K562 (cell line): ENCODE measurements around the gene XYLB. TPM values are rescaled to one million over a fixed set of nuclear protein-coding genes. Genes with fewer than 3 reads are reported as not detected.

Source experiments
- BCL6 ChIP-seq: fragments of 250-450 bp; sonication (Bioruptor Pico); IDR thresholded peaks from 2 replicates; pipeline ENCODE4 v1.4.0; 2020
- GATAD2A ChIP-seq: fragments of 450-650 bp; IDR thresholded peaks from 2 replicates; pipeline ENCODE4 v1.6.1; 2017
- HLTF ChIP-seq: fragments of 450-650 bp; IDR thresholded peaks from 2 replicates; pipeline ENCODE4 v1.6.1; 2016
- IFI16 ChIP-seq: fragments of 250-450 bp; sonication (Bioruptor Pico); IDR thresholded peaks from 2 replicates; pipeline ENCODE4 v2.1.2; 2022; ENCODE audit warnings: mild to moderate bottlenecking, inconsistent platforms
- LCOR ChIP-seq: sonication (generic); formaldehyde crosslinking; IDR thresholded peaks from 2 replicates; pipeline ENCODE4 v1.8.0; 2022; ENCODE audit warnings: mild to moderate bottlenecking, missing genetic modification reagents
- MEF2D ChIP-seq: conservative IDR thresholded peaks from 2 replicates; pipeline ENCODE4 v1.6.1; 2016; ENCODE audit warnings: low read depth, missing genetic modification characterization, missing compliant biosample characterization
- NFATC3 ChIP-seq: fragments of 450-650 bp; IDR thresholded peaks from 2 replicates; pipeline ENCODE4 v1.6.1; 2017; ENCODE audit warnings: mild to moderate bottlenecking
- POLR2B ChIP-seq: fragments of 450-650 bp; IDR thresholded peaks from 2 replicates; pipeline ENCODE4 v1.6.1; 2018; ENCODE audit warnings: low read depth; ENCODE audit not compliant: partially characterized antibody
- POLR2G ChIP-seq: fragments of 200-400 bp; formaldehyde crosslinking; IDR thresholded peaks from 2 replicates; pipeline ENCODE4 v1.6.1; 2017; ENCODE audit warnings: low read depth, mild to moderate bottlenecking, antibody characterized with exemption, low read length, moderate library complexity
- POLR3G ChIP-seq: IDR thresholded peaks from 2 replicates; pipeline ENCODE4 v1.6.1; 2011; ENCODE audit not compliant: insufficient read length, insufficient replicate concordance; ENCODE audit errors: extremely low read depth
- PTBP1 ChIP-seq: fragments of 200-400 bp; formaldehyde crosslinking; IDR thresholded peaks from 2 replicates; pipeline ENCODE4 v1.6.1; 2017; ENCODE audit warnings: low read depth, low read length
- RBM14 ChIP-seq: fragments of 200-400 bp; formaldehyde crosslinking; IDR thresholded peaks from 2 replicates; pipeline ENCODE4 v1.6.1; 2018; ENCODE audit warnings: low read depth, mild to moderate bottlenecking, low read length, moderate library complexity, borderline replicate concordance; ENCODE audit not compliant: insufficient read depth
- SMC3 ChIP-seq: conservative IDR thresholded peaks from 2 replicates; pipeline ENCODE4 v1.6.1; 2011; ENCODE audit warnings: low read depth, low read length, improper control_type of control experiment; ENCODE audit not compliant: insufficient read depth
- ZNF224 ChIP-seq: sonication (generic); formaldehyde crosslinking; IDR thresholded peaks from 2 replicates; pipeline ENCODE4 v1.8.0; 2022; ENCODE audit warnings: mild to moderate bottlenecking, missing genetic modification reagents
- ZSCAN29 ChIP-seq: fragments of 450-650 bp; IDR thresholded peaks from 2 replicates; pipeline ENCODE4 v1.6.1; 2017
- ZSCAN32 ChIP-seq: fragments of 450-650 bp; formaldehyde crosslinking; IDR thresholded peaks from 2 replicates; pipeline ENCODE4 v1.4.0; 2020; ENCODE audit warnings: mild to moderate bottlenecking, moderate library complexity
- polyA plus RNA-seq, 8 experiments: library from polyadenylated mRNA; depleted of rRNA in 4 of 8; stranded (reverse) in 5 of 8; unstranded in 3 of 8; fragments of >200 nt; fragmentation: Nextera tagmentation in 2 of 8; fragmentation: Illumina TruSeq in 1 of 8; extraction: Ambion mirVana in 2 of 8; extraction: Trizol in 1 of 8; gene quantifications; 2 replicates each; pipeline versions ENCODE4 v1.2.1 to v1.2.3, GENCODE V29; 2011 to 2014; ENCODE audit warnings: inconsistent platforms in 1 of 8, missing spikeins in 1 of 8
- total RNA-seq, 7 experiments: library from RNA; depleted of rRNA in 6 of 7; stranded (reverse); fragments of >200 nt in 6 of 7; fragmentation: Illumina TruSeq in 2 of 7; extraction: Trizol in 2 of 7; gene quantifications; 2 replicates each; pipeline versions ENCODE4 v1.2.1 to v1.2.3, GENCODE V29; 2011 to 2021; ENCODE audit warnings: low replicate concordance in 1 of 7
- TF ChIP-seq, protein P1 (sequence below): sonication (generic); formaldehyde crosslinking; IDR thresholded peaks from 2 replicates; pipeline ENCODE4 v1.9.0; 2022; ENCODE audit warnings: mild to moderate bottlenecking, missing genetic modification reagents
- TF ChIP-seq, protein P2 (sequence below): fragments of 250-450 bp; sonication (Bioruptor Pico); IDR thresholded peaks from 2 replicates; pipeline ENCODE4 v1.5.0; 2022; ENCODE audit warnings: mild to moderate bottlenecking
- TF ChIP-seq, protein P3 (sequence below), 2 experiments: fragments of 450-650 bp; IDR thresholded peaks; 2 replicates each; pipeline ENCODE4 v1.6.1; 2016
- TF ChIP-seq, protein P4 (sequence below): IDR thresholded peaks from 2 replicates; pipeline ENCODE4 v1.6.1; 2016; ENCODE audit warnings: missing genetic modification characterization, missing compliant biosample characterization
- TF ChIP-seq, protein P5 (sequence below): fragments of 450-650 bp; IDR thresholded peaks from 2 replicates; pipeline ENCODE4 v1.6.1; 2016; ENCODE audit warnings: mild to moderate bottlenecking

The XYLB gene
- total and polyA plus RNA-seq, 9 of the 15 experiments (the other 6 are each of a cell fraction or from before 2014, with no cell fraction given), result 4.0 to 20.2 (median 13.2) TPM

DNA sequence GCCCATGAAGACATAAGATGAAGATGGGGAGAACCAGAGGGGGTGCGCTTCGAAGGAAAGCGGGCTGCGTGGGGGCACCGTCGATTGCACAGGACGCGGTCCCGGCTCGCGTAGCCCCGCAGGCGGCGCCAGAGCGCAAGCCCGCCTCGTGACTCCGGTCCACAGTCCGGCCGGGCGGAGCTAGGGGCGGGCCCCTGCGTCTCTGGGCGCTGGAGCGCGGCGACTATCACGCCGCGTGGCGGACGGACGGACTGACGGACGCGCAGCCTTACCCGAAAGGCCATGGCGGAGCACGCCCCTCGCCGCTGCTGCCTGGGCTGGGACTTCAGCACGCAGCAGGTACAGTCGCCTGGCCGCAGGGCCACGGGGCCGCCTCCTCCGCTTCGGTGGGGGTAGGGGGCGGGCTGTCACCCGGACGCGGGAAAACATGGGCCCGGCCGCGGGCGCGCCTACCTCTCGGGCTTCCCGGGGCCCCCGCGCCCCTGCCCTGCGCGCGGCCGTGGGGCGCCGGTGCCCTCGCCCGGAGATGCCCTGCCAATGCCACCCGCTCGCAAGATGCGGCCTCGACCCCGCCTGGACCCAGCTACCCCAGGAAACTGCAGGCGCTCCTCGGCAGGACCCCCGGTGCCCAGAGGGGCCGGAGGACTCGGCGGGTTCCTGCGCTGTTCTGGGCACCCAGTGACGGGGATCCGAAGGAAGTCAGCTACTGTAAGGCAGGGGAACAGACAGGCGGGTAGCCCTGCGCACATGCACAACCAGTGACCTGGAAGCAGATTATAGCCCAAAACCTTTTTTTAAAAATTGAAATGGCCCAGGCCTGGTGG is at the start of gene XYLB (continued):
- TF ChIP-seq, protein P1, sequence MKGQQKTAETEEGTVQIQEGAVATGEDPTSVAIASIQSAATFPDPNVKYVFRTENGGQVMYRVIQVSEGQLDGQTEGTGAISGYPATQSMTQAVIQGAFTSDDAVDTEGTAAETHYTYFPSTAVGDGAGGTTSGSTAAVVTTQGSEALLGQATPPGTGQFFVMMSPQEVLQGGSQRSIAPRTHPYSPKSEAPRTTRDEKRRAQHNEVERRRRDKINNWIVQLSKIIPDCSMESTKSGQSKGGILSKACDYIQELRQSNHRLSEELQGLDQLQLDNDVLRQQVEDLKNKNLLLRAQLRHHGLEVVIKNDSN (CRISPR knock-in tag), result peak; percentile 96
- TF ChIP-seq GATAD2A (peak; percentile 77), BCL6 (CRISPR knock-in tag) (no peak), PTBP1 (peak; percentile 88; the same call in 1 of the 2 replicates), POLR2B (peak; percentile 59), MEF2D (no peak), HLTF (no peak), IFI16 (CRISPR knock-in tag) (no peak), ZSCAN32 (CRISPR knock-in tag) (no peak), SMC3 (peak; percentile 89), ZNF224 (no peak), RBM14 (no peak), POLR2G (peak; percentile 93), LCOR (CRISPR knock-in tag) (peak; percentile 96), NFATC3 (no peak), ZSCAN29 (no peak), POLR3G (no peak)
- TF ChIP-seq, protein P2, sequence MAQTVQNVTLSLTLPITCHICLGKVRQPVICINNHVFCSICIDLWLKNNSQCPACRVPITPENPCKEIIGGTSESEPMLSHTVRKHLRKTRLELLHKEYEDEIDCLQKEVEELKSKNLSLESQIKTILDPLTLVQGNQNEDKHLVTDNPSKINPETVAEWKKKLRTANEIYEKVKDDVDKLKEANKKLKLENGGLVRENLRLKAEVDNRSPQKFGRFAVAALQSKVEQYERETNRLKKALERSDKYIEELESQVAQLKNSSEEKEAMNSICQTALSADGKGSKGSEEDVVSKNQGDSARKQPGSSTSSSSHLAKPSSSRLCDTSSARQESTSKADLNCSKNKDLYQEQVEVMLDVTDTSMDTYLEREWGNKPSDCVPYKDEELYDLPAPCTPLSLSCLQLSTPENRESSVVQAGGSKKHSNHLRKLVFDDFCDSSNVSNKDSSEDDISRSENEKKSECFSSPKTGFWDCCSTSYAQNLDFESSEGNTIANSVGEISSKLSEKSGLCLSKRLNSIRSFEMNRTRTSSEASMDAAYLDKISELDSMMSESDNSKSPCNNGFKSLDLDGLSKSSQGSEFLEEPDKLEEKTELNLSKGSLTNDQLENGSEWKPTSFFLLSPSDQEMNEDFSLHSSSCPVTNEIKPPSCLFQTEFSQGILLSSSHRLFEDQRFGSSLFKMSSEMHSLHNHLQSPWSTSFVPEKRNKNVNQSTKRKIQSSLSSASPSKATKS (CRISPR knock-in tag), result no peak
- TF ChIP-seq, protein P3, sequence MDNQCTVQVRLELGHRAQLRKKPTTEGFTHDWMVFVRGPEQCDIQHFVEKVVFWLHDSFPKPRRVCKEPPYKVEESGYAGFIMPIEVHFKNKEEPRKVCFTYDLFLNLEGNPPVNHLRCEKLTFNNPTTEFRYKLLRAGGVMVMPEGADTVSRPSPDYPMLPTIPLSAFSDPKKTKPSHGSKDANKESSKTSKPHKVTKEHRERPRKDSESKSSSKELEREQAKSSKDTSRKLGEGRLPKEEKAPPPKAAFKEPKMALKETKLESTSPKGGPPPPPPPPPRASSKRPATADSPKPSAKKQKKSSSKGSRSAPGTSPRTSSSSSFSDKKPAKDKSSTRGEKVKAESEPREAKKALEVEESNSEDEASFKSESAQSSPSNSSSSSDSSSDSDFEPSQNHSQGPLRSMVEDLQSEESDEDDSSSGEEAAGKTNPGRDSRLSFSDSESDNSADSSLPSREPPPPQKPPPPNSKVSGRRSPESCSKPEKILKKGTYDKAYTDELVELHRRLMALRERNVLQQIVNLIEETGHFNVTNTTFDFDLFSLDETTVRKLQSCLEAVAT (IDR thresholded peaks at IDR 0.05), result no peak
- TF ChIP-seq, protein P4, sequence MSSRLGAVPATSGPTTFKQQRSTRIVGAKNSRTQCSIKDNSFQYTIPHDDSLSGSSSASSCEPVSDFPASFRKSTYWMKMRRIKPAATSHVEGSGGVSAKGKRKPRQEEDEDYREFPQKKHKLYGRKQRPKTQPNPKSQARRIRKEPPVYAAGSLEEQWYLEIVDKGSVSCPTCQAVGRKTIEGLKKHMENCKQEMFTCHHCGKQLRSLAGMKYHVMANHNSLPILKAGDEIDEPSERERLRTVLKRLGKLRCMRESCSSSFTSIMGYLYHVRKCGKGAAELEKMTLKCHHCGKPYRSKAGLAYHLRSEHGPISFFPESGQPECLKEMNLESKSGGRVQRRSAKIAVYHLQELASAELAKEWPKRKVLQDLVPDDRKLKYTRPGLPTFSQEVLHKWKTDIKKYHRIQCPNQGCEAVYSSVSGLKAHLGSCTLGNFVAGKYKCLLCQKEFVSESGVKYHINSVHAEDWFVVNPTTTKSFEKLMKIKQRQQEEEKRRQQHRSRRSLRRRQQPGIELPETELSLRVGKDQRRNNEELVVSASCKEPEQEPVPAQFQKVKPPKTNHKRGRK (tag), result no peak
- TF ChIP-seq, protein P5, sequence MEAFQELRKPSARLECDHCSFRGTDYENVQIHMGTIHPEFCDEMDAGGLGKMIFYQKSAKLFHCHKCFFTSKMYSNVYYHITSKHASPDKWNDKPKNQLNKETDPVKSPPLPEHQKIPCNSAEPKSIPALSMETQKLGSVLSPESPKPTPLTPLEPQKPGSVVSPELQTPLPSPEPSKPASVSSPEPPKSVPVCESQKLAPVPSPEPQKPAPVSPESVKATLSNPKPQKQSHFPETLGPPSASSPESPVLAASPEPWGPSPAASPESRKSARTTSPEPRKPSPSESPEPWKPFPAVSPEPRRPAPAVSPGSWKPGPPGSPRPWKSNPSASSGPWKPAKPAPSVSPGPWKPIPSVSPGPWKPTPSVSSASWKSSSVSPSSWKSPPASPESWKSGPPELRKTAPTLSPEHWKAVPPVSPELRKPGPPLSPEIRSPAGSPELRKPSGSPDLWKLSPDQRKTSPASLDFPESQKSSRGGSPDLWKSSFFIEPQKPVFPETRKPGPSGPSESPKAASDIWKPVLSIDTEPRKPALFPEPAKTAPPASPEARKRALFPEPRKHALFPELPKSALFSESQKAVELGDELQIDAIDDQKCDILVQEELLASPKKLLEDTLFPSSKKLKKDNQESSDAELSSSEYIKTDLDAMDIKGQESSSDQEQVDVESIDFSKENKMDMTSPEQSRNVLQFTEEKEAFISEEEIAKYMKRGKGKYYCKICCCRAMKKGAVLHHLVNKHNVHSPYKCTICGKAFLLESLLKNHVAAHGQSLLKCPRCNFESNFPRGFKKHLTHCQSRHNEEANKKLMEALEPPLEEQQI, result no peak
